Measurements from ENCODE around the gene F7. TPM values are rescaled to one million over a fixed set of nuclear protein-coding genes. Genes with fewer than 3 reads are reported as not detected.

Gene F7
- total RNA-seq, 1 donor from 2014 or later = 0.60 TPM

DNA sequence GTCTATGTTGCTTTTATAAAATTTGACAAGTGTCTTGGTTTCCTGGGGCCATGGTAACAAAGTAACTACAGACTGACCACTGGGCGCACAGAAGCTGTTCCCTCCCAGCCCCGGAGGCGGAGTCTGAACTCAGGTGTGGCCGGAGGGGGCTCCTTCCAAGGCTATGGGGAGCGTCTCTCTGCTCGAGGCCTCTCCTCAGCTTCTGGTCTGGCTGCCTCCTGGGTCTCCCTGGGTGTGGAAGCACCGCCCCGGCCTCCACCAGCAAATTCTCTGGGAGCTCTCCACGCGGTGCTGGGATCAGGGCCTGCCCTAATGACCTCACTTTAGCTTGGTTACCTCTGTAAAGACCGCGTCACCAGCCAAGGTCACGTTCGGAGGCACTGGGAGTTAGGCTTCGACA lies 45.7 kb upstream of the F7 start:
- no peak overlapping the region for H3K27ac Mint-ChIP-seq (ENCODE audit: unreplicated experiment)
- H3K9me3 Mint-ChIP-seq (ENCODE audit: low read depth) = no peaks in the 10 kb centered on the region
- H3K27me3 Mint-ChIP-seq (ENCODE audit: low read depth) = peaks cover 3% of the 10 kb centered on the region
- peaks cover 2% of the 10 kb centered on the region for H3K36me3 Mint-ChIP-seq (ENCODE audit: low read depth)
- no peak overlapping the region for H3K4me3 Mint-ChIP-seq (ENCODE audit: unreplicated experiment)
- peaks cover 12% of the 10 kb centered on the region for H3K4me1 Mint-ChIP-seq (ENCODE audit: low read depth)
- TF ChIP-seq, protein P1, sequence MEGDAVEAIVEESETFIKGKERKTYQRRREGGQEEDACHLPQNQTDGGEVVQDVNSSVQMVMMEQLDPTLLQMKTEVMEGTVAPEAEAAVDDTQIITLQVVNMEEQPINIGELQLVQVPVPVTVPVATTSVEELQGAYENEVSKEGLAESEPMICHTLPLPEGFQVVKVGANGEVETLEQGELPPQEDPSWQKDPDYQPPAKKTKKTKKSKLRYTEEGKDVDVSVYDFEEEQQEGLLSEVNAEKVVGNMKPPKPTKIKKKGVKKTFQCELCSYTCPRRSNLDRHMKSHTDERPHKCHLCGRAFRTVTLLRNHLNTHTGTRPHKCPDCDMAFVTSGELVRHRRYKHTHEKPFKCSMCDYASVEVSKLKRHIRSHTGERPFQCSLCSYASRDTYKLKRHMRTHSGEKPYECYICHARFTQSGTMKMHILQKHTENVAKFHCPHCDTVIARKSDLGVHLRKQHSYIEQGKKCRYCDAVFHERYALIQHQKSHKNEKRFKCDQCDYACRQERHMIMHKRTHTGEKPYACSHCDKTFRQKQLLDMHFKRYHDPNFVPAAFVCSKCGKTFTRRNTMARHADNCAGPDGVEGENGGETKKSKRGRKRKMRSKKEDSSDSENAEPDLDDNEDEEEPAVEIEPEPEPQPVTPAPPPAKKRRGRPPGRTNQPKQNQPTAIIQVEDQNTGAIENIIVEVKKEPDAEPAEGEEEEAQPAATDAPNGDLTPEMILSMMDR (IDR thresholded peaks at IDR 0.05) = no peak
- peak; percentile 70 for DNase-seq (ENCODE audit: low spot score)

DNA sequence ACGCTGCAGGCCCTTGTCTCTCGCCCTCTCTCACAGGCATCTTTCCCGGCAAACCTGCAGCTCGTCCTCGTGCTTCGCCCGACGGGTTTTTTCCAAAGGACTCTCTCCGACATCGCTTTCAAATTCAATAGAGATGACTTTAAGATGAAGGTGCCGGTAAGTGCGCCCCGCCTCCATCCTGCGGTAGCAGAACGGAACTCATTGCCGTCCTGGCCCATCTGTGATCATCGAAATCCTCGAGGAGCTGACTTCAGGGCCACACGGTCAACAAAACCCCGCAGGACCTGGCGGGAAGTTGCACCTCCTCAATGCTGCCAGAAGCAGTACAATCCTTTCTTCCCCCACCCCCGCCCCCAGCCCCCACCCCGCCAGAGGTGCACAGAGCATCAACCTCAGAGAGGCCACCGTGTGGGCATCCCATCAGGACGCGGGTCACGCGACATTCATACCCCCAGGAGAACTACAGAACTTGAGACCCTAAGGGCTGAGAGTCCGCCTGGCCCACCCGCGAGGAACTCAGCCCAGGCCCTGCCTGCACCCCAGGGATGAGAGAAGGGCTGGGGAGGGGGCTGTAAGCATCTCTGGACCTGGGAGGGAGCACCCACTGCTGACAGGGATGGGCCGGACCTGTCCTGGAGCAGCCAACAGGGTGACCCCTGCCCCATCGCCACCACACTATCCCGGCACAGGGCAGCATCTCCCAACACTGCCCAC lies 44.9 kb upstream of the F7 start:
- no peak overlapping the region for H3K27ac Mint-ChIP-seq (ENCODE audit: unreplicated experiment)
- TF ChIP-seq, protein P1 (IDR thresholded peaks at IDR 0.05) = no peak
- peaks cover 2% of the 10 kb centered on the region for H3K36me3 Mint-ChIP-seq (ENCODE audit: low read depth)
- peaks cover 11% of the 10 kb centered on the region for H3K4me1 Mint-ChIP-seq (ENCODE audit: low read depth)
- no peaks in the 10 kb centered on the region for H3K27me3 Mint-ChIP-seq (ENCODE audit: low read depth)
- DNase-seq (ENCODE audit: low spot score) = peak; percentile 72
- H3K9me3 Mint-ChIP-seq (ENCODE audit: low read depth) = no peaks in the 10 kb centered on the region
- no peak overlapping the region for H3K4me3 Mint-ChIP-seq (ENCODE audit: unreplicated experiment)

GRCh38 chr13:113061271-113061625 lies 44.3 kb upstream of the F7 start:
- Mint-ChIP-seq H3K36me3 (ENCODE audit: low read depth) (peaks cover 2% of the 10 kb centered on the region), H3K9me3 (ENCODE audit: low read depth) (no peaks in the 10 kb centered on the region), H3K4me1 (ENCODE audit: low read depth) (peaks cover 11% of the 10 kb centered on the region), H3K27ac (ENCODE audit: unreplicated experiment) (no peak overlapping the region), H3K27me3 (ENCODE audit: low read depth) (no peaks in the 10 kb centered on the region), H3K4me3 (ENCODE audit: unreplicated experiment) (no peak overlapping the region)
- TF ChIP-seq, protein P1 (IDR thresholded peaks at IDR 0.05) = no peak
- peak; percentile 56 for DNase-seq (ENCODE audit: low spot score)

DNA sequence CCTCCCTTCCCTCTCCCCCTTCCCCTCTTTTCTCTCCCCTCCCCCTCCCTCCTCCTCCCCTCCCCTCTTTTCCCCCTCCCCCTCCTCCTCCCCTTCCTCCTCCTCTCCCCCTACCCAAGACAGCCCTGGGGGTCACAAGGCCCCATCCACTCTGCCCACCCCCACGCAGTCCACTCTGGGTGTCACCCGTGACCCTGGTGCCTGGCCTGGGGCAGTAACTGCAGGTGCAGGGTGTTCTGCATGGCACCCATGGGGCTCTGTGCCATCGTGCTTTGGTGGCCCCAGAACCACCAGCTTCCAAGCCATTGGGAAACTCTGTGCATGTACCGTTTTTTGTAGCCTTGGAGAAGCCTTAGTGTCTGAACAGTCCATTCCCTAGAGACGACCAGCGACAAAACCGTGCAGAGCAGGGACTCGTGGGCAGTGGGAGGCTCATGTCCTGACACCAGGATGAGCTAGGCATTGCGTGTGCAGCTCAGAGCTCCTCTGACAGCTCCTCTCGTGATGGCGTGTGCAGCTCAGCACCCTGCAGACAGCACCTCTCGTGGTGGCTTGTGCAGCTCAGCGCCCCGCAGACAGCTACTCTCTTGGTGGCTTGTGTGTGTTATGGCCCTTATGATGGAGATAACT lies 43.7 kb upstream of the F7 start:
- Mint-ChIP-seq H3K27me3 (ENCODE audit: low read depth) (no peaks in the 10 kb centered on the region), H3K36me3 (ENCODE audit: low read depth) (peaks cover 2% of the 10 kb centered on the region), H3K4me1 (ENCODE audit: low read depth) (peaks cover 11% of the 10 kb centered on the region), H3K4me3 (ENCODE audit: unreplicated experiment) (no peak overlapping the region), H3K9me3 (ENCODE audit: low read depth) (no peaks in the 10 kb centered on the region), H3K27ac (ENCODE audit: unreplicated experiment) (no peak overlapping the region)
- peak; percentile 86 for DNase-seq (ENCODE audit: low spot score)
- TF ChIP-seq, protein P1 (IDR thresholded peaks at IDR 0.05) = no peak

DNA sequence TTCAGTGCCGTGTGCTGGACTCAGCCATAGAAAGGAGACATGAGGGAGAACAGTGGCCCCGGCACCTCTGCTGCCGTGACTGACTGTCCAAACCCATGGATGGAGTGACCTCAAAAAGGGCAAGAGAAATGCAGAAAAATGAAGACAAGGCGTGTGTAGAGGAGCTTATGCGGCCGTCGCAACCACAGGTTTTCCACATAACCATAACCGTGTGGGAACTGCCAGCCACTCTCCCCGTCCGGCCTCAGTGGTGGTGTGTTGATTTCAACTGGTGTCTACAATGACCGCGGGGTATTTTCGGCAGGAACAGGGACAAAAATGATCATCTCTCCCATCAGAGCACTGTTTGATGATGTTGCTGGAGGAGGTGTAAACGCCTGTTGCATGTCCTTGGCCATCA lies 42.9 kb upstream of the F7 start:
- H3K4me1 Mint-ChIP-seq (ENCODE audit: low read depth) = peaks cover 11% of the 10 kb centered on the region
- H3K9me3 Mint-ChIP-seq (ENCODE audit: low read depth) = no peaks in the 10 kb centered on the region
- TF ChIP-seq, protein P1 (IDR thresholded peaks at IDR 0.05) = no peak
- H3K27ac Mint-ChIP-seq (ENCODE audit: unreplicated experiment) = no peak overlapping the region
- peaks cover 2% of the 10 kb centered on the region for H3K36me3 Mint-ChIP-seq (ENCODE audit: low read depth)
- no peak overlapping the region for H3K4me3 Mint-ChIP-seq (ENCODE audit: unreplicated experiment)
- peak; percentile 50 for DNase-seq (ENCODE audit: low spot score)
- H3K27me3 Mint-ChIP-seq (ENCODE audit: low read depth) = no peaks in the 10 kb centered on the region
